A549 (cell line): Measurements from ENCODE around the gene MID2. TPM values are rescaled to one million over a fixed set of nuclear protein-coding genes. Genes with fewer than 3 reads are reported as not detected.

Source experiments
- ATAC-seq, 2 experiments: fragments of 200-7000 bp in 1 of 2; fragments of >200 bp in 1 of 2; cut with Nextera tagmentation in 1 of 2; cut with Tn5 transposase in 1 of 2; 3 replicates each; pipeline versions ENCODE4 v1.8.0 to v1.9.1; 2018 to 2020; ENCODE audit warnings: mild to moderate bottlenecking in 1 of 2, moderate library complexity in 1 of 2
- CTCF ChIA-PET: fragments of 300-600 bp; sonication (Branson Sonifier 250); formaldehyde crosslinking; extraction: SDS; loops from one replicate; lab custom pipeline; 2021; ENCODE audit warnings: antibody characterized with exemption, inconsistent platforms; lab: Yijun Ruan, JAX
- POLR2A ChIA-PET: fragments of 350-600 bp; formaldehyde crosslinking; extraction: SDS; loops from one replicate; lab custom pipeline; 2021; ENCODE audit warnings: antibody characterized with exemption, inconsistent platforms; lab: Yijun Ruan, JAX
- DNase-seq, 2 experiments: peaks; one replicate each; pipeline versions ENCODE4 v3.0.0 to v3.0.0-alpha.2; 2011 to 2016; ENCODE audit warnings: low read depth in 1 of 2, low spot score in 1 of 2
- FAIRE-seq: peaks from 2 replicates; lab custom pipeline; 2011; peaks lifted over from hg19 to GRCh38; lab: Jason Lieb, UNC
- H3K27ac ChIP-seq, 2 experiments: fragments of >200 bp; sonication (Bioruptor Twin); formaldehyde crosslinking; 3 replicates each; pipeline ENCODE4 v1.5.1; 2016 to 2017
- H3K4me1 ChIP-seq: fragments of >200 bp; sonication (Bioruptor Twin); formaldehyde crosslinking; 3 replicates; pipeline ENCODE4 v1.6.1; 2016
- H3K4me2 ChIP-seq: fragments of >200 bp; sonication (Bioruptor Twin); formaldehyde crosslinking; 3 replicates; pipeline ENCODE4 v1.6.1; 2016
- H3K4me3 ChIP-seq: fragments of >200 bp; sonication (Bioruptor Twin); formaldehyde crosslinking; 3 replicates; pipeline ENCODE4 v1.5.1; 2016
- H3K9me3 ChIP-seq: fragments of >200 bp; sonication (Bioruptor Twin); formaldehyde crosslinking; 3 replicates; pipeline ENCODE4 v1.6.1; 2016
- EHMT2 ChIP-seq: fragments of 200-600 bp; sonication (generic); IDR thresholded peaks from 2 replicates; pipeline ENCODE4 v1.6.1; 2016; ENCODE audit warnings: antibody characterized with exemption, low read depth, mild to moderate bottlenecking, moderate library complexity
- KDM5A ChIP-seq: fragments of 200-600 bp; sonication (generic); IDR thresholded peaks from 2 replicates; pipeline ENCODE4 v1.6.1; 2016; ENCODE audit warnings: antibody characterized with exemption, mild to moderate bottlenecking
- NFE2L2 ChIP-seq: fragments of 150-350 bp; conservative IDR thresholded peaks from 2 replicates; pipeline ENCODE4 v1.6.1; 2014; ENCODE audit warnings: low read length
- PBX3 ChIP-seq: IDR thresholded peaks from 2 replicates; pipeline ENCODE4 v1.6.1; 2012
- POLR2A ChIP-seq: IDR thresholded peaks from 2 replicates; pipeline ENCODE4 v1.6.1; 2012; ENCODE audit warnings: mild to moderate bottlenecking, low read length
- POLR2AphosphoS2 ChIP-seq: conservative IDR thresholded peaks from 2 replicates; pipeline ENCODE4 v1.6.1; 2012; ENCODE audit warnings: low read length, improper control_type of control experiment, inconsistent platforms
- RAD21 ChIP-seq, 2 experiments: fragments of >200 bp in 1 of 2; sonication (Bioruptor Twin) in 1 of 2; formaldehyde crosslinking in 1 of 2; IDR thresholded peaks in 1 of 2; conservative IDR thresholded peaks in 1 of 2; 2 replicates in 1 of 2; 3 replicates in 1 of 2; pipeline ENCODE4 v1.6.1; 2012 to 2018; ENCODE audit warnings: inconsistent platforms in 1 of 2
- RARB ChIP-seq: fragments of 250-450 bp; sonication (Bioruptor Pico); IDR thresholded peaks from 2 replicates; pipeline ENCODE4 v1.8.0; 2021; ENCODE audit warnings: mild to moderate bottlenecking, moderate library complexity
- RFX5 ChIP-seq: fragments of 450-650 bp; IDR thresholded peaks from 2 replicates; pipeline ENCODE4 v1.7.1; 2014; ENCODE audit warnings: antibody characterized with exemption, mild to moderate bottlenecking, moderate library complexity
- TP53 ChIP-seq: fragments of 250-450 bp; sonication (Bioruptor Pico); IDR thresholded peaks from 2 replicates; pipeline ENCODE4 v1.5.0; 2021; ENCODE audit warnings: mild to moderate bottlenecking, moderate library complexity
- ZFP36 ChIP-seq: fragments of 450-650 bp; IDR thresholded peaks from 2 replicates; pipeline ENCODE4 v1.6.1; 2014; ENCODE audit warnings: borderline replicate concordance; ENCODE audit not compliant: partially characterized antibody
- ZSCAN20 ChIP-seq: fragments of 250-450 bp; sonication (Bioruptor Pico); IDR thresholded peaks from 2 replicates; pipeline ENCODE4 v1.8.0; 2022; ENCODE audit warnings: mild to moderate bottlenecking, moderate library complexity
- WGBS: methylation state at CpG from one replicate; pipeline ENCODE4 v1.1.6; 2017; ENCODE audit errors: missing lambda C conversion rate; 5-methylcytosine and 5-hydroxymethylcytosine counted together
- polyA plus RNA-seq, 4 experiments: library from polyadenylated mRNA; depleted of rRNA in 3 of 4; stranded (reverse); fragments of >200 nt; fragmentation: RNase III in 1 of 4; extraction: RNeasy Plus Mini Kit Qiagen cat#74134 plus additional on column Dnase treatment in 1 of 4; gene quantifications; 2 replicates in 3 of 4; 3 replicates in 1 of 4; pipeline ENCODE4 v1.2.3, GENCODE V29; 2011 to 2017
- TF ChIP-seq, protein P1 (sequence below): IDR thresholded peaks from 2 replicates; pipeline ENCODE4 v1.6.1; 2012; ENCODE audit warnings: low read depth, borderline replicate concordance
- TF ChIP-seq, protein P2 (sequence below): fragments of >200 bp; sonication (Bioruptor Twin); formaldehyde crosslinking; IDR thresholded peaks from 3 replicates; pipeline ENCODE4 v1.5.1; 2016
- TF ChIP-seq, protein P3 (sequence below): fragments of >200 bp; sonication (Bioruptor Twin); formaldehyde crosslinking; IDR thresholded peaks from 3 replicates; pipeline ENCODE4 v1.6.1; 2016
- TF ChIP-seq, protein P4 (sequence below): fragments of 250-450 bp; sonication (Bioruptor Pico); IDR thresholded peaks from 2 replicates; pipeline ENCODE4 v1.5.0; 2021; ENCODE audit warnings: mild to moderate bottlenecking, moderate library complexity, borderline replicate concordance

Gene MID2
- polyA plus RNA-seq, 2 of the 4 experiments (the other 2 are of a cell fraction), result 4.6 to 10.6 TPM

DNA sequence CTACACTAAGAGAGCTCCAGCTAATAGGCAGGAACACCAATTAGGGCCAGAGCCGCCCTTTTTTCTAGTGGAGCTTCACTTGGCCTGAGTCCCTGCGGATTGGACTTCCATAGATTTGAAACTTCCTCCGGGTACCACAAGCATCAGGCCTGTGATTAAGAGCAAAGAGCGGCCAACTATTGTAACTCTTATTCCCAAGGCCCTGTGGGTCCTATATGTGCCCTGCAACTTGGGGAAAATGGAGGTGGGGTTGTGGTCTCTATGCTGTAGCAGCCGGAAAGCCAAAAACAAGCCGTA lies 48.2 kb upstream of the MID2 start, which contains the start of gene NCBP2L:
Gene NCBP2L (plus strand): TSS at position 198 of the 297 bp plus-strand sequence. CDS start 16,488 bp downstream, outside the sequence.
- Histone ChIP-seq H3K4me3 (peak within 1 kb of the TSS; percentile 56), H3K4me2 (peak within 1 kb of the TSS; percentile 97), H3K27ac (peak within 1 kb of the TSS; percentile 74 to 81; a peak in 4 of 6 replicates), H3K9me3 (no peaks in the 10 kb centered on the region), H3K4me1 (0 out of 3 replicates have a peak, but pooled peaks cover 4% of the 10 kb centered on the region)
- WGBS, result 74% methylated on average over 6 of the region's 6 CpGs
- ChIA-PET POLR2A (interaction anchor here (0.7 to 3.5 kb wide), 4 partner anchors 45 to 118 kb away, joined by 3 to 29 read pairs (median 4); no protein-coding TSS in a partner anchor), CTCF (interaction anchor here (0.6 to 10.1 kb wide), 43 partner anchors 8 to 910 kb away, joined by 3 to 236 read pairs (median 4); partner anchors contain the start of genes MORC4 and PRPS1)
- ATAC-seq (no peak), FAIRE-seq (no peak), DNase-seq (no peak)
- no peak for TF ChIP-seq TP53 (CRISPR knock-in tag)
- no peak for TF ChIP-seq RFX5
- no peak for TF ChIP-seq ZSCAN20 (CRISPR knock-in tag)
- no peak for TF ChIP-seq ZFP36
- TF ChIP-seq, protein P1, sequence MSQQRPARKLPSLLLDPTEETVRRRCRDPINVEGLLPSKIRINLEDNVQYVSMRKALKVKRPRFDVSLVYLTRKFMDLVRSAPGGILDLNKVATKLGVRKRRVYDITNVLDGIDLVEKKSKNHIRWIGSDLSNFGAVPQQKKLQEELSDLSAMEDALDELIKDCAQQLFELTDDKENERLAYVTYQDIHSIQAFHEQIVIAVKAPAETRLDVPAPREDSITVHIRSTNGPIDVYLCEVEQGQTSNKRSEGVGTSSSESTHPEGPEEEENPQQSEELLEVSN, result no peak

- Histone ChIP-seq H3K4me1 (0 out of 3 replicates have a peak, but pooled peaks cover 4% of the 10 kb centered on the region), H3K4me3 (no peak overlapping the region), H3K27ac (no peak overlapping the region), H3K4me2 (no peak overlapping the region), H3K9me3 (no peaks in the 10 kb centered on the region)
- TF ChIP-seq, protein P2, sequence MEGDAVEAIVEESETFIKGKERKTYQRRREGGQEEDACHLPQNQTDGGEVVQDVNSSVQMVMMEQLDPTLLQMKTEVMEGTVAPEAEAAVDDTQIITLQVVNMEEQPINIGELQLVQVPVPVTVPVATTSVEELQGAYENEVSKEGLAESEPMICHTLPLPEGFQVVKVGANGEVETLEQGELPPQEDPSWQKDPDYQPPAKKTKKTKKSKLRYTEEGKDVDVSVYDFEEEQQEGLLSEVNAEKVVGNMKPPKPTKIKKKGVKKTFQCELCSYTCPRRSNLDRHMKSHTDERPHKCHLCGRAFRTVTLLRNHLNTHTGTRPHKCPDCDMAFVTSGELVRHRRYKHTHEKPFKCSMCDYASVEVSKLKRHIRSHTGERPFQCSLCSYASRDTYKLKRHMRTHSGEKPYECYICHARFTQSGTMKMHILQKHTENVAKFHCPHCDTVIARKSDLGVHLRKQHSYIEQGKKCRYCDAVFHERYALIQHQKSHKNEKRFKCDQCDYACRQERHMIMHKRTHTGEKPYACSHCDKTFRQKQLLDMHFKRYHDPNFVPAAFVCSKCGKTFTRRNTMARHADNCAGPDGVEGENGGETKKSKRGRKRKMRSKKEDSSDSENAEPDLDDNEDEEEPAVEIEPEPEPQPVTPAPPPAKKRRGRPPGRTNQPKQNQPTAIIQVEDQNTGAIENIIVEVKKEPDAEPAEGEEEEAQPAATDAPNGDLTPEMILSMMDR, result no peak
- no peak for TF ChIP-seq POLR2A
- TF ChIP-seq, protein P3, sequence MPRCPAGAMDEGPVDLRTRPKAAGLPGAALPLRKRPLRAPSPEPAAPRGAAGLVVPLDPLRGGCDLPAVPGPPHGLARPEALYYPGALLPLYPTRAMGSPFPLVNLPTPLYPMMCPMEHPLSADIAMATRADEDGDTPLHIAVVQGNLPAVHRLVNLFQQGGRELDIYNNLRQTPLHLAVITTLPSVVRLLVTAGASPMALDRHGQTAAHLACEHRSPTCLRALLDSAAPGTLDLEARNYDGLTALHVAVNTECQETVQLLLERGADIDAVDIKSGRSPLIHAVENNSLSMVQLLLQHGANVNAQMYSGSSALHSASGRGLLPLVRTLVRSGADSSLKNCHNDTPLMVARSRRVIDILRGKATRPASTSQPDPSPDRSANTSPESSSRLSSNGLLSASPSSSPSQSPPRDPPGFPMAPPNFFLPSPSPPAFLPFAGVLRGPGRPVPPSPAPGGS, result no peak
- TF ChIP-seq RARB (CRISPR knock-in tag), result no peak
- no peak for TF ChIP-seq KDM5A
- no peak for TF ChIP-seq PBX3
- no peak for FAIRE-seq
- DNase-seq, result no peak
- 84% methylated on average over 7 of the region's 9 CpGs for WGBS
- ChIA-PET CTCF (interaction anchor here (0.6 to 10.1 kb wide), 6 partner anchors 18 to 896 kb away, joined by 3 to 236 read pairs (median 4); no protein-coding TSS in a partner anchor), POLR2A (no interaction called here)
- ATAC-seq, result no peak
Observed at GRCh38 chrX:107780525-107780924, 45.1 kb upstream of the MID2 start.

GRCh38 chrX:107787827-107788226 lies 37.8 kb upstream of the MID2 start:
- DNase-seq, result no peak
- Histone ChIP-seq H3K4me3 (no peak overlapping the region), H3K9me3 (no peaks in the 10 kb centered on the region), H3K4me2 (no peak overlapping the region), H3K4me1 (no peaks in the 10 kb centered on the region), H3K27ac (no peak overlapping the region)
- FAIRE-seq, result no peak
- TF ChIP-seq EHMT2 (no peak), NFE2L2 (no peak), KDM5A (no peak), POLR2AphosphoS2 (no peak), RAD21 (conservative IDR thresholded peaks at IDR 0.05 in 1 of 2, IDR thresholded peaks at IDR 0.05 in 1 of 2) (no peak), PBX3 (no peak)
- TF ChIP-seq, protein P1, result no peak
- TF ChIP-seq, protein P3, result no peak
- TF ChIP-seq, protein P4, sequence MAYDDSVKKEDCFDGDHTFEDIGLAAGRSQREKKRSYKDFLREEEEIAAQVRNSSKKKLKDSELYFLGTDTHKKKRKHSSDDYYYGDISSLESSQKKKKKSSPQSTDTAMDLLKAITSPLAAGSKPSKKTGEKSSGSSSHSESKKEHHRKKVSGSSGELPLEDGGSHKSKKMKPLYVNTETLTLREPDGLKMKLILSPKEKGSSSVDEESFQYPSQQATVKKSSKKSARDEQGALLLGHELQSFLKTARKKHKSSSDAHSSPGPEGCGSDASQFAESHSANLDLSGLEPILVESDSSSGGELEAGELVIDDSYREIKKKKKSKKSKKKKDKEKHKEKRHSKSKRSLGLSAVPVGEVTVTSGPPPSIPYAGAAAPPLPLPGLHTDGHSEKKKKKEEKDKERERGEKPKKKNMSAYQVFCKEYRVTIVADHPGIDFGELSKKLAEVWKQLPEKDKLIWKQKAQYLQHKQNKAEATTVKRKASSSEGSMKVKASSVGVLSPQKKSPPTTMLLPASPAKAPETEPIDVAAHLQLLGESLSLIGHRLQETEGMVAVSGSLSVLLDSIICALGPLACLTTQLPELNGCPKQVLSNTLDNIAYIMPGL (CRISPR knock-in tag), result no peak
- CTCF ChIA-PET, result interaction anchor here (2.8 kb wide), 1 partner anchor 11 kb away, joined by 15 read pairs; the partner anchor contains the start of gene NCBP2L
- 6% methylated on average over 1 of the region's 1 CpG for WGBS
- POLR2A ChIA-PET, result no interaction called here
- ATAC-seq, result no peak
